ENCODE measurements around the gene FGL2.
"Not testable (repeated sequence)": the region's sequence is repeated elsewhere in the genome, so short reads cannot be mapped to it uniquely, and the experiment has no call there.

The FGL2 gene

GRCh38 chr7:77216181-77216845 lies 16.7 kb upstream of the FGL2 start:
- DNase-seq (ENCODE audit: low read depth): no peak

- DNase-seq (ENCODE audit: low read depth): no peak
These were observed 10.0 kb upstream of the FGL2 start for GRCh38 chr7:77209479-77210139.

GRCh38 chr7:77208416-77208815 lies 8.8 kb upstream of the FGL2 start:
- no peak for DNase-seq (ENCODE audit: low read depth)

GRCh38 chr7:77205706-77206105 lies 6.1 kb upstream of the FGL2 start:
- DNase-seq (ENCODE audit: low read depth): no peak

GRCh38 chr7:77202481-77202976 lies 2.9 kb upstream of the FGL2 start:
- DNase-seq (ENCODE audit: low read depth): no peak

- DNase-seq (ENCODE audit: low read depth): no peak
These were observed 923 bp upstream of the FGL2 start for GRCh38 chr7:77200542-77200941.

- DNase-seq (ENCODE audit: low read depth): no peak
These were observed 2.5 kb downstream of the FGL2 start for GRCh38 chr7:77197141-77197540.

GRCh38 chr7:77188731-77189437 lies 10.7 kb downstream of the FGL2 start:
- no peak for DNase-seq (ENCODE audit: low read depth)

GRCh38 chr7:77185866-77186265 lies 13.8 kb downstream of the FGL2 start:
- no peak for DNase-seq (ENCODE audit: low read depth)

GRCh38 chr7:77184990-77185389 lies 14.6 kb downstream of the FGL2 start:
- no peak for DNase-seq (ENCODE audit: low read depth)

- DNase-seq (ENCODE audit: low read depth): no peak
These were observed 15.2 kb downstream of the FGL2 start for GRCh38 chr7:77184463-77184862.

GRCh38 chr7:77182261-77182660 lies 17.4 kb downstream of the FGL2 start:
- no peak for DNase-seq (ENCODE audit: low read depth)

GRCh38 chr7:77181734-77182133 lies 17.9 kb downstream of the FGL2 start:
- DNase-seq (ENCODE audit: low read depth): no peak

GRCh38 chr7:77181015-77181595 lies 18.5 kb downstream of the FGL2 start:
- DNase-seq (ENCODE audit: low read depth): no peak

GRCh38 chr7:77178024-77178423 lies 21.6 kb downstream of the FGL2 start:
- DNase-seq (ENCODE audit: low read depth): not testable (repeated sequence)

GRCh38 chr7:77177321-77177904 lies 22.2 kb downstream of the FGL2 start:
- DNase-seq (ENCODE audit: low read depth): not testable (repeated sequence)

- DNase-seq (ENCODE audit: low read depth): not testable (repeated sequence)
These were observed 24.3 kb downstream of the FGL2 start for GRCh38 chr7:77175274-77175800.

- DNase-seq (ENCODE audit: low read depth): not testable (repeated sequence)
These were observed 25.2 kb downstream of the FGL2 start for GRCh38 chr7:77174418-77174817.

GRCh38 chr7:77172437-77173172 lies 27.0 kb downstream of the FGL2 start:
- not testable (repeated sequence) for DNase-seq (ENCODE audit: low read depth)

- not testable (repeated sequence) for DNase-seq (ENCODE audit: low read depth)
These were observed 28.5 kb downstream of the FGL2 start for GRCh38 chr7:77171073-77171472.

- DNase-seq (ENCODE audit: low read depth): no peak
These were observed 42.2 kb downstream of the FGL2 start for GRCh38 chr7:77157446-77157845.
